Left renal cortex interstitium (tissue), 4 donors: ENCODE data around the gene USP35. TPM values are rescaled to one million over a fixed set of nuclear protein-coding genes. Genes with fewer than 3 reads are reported as not detected.

Source experiments
- DNase-seq, 4 donors: peaks; one replicate each; pipeline ENCODE4 v3.0.0-alpha.2; 2013; ENCODE audit warnings: low read depth in 4 of 4, low spot score in 2 of 4, missing footprints in 1 of 4
- polyA plus RNA-seq, 4 donors: library from polyadenylated mRNA; unstranded; fragments of 120-200 nt; gene quantifications; one replicate each; pipeline ENCODE4 v1.2.1, GENCODE V29; 2013; ENCODE audit not compliant: insufficient read length in 4 of 4

USP35 gene
- polyA plus RNA-seq, 4 donors = 4.3 to 8.2 (median 5.8) TPM

- no peak for DNase-seq
These were observed 71.2 kb downstream of the USP35 start for GRCh38 chr11:78259777-78260487.

GRCh38 chr11:78261367-78261766 is 72.6 kb downstream of the USP35 start:
- DNase-seq = no peak

GRCh38 chr11:78261828-78262227 is 73.1 kb downstream of the USP35 start:
- no peak for DNase-seq

GRCh38 chr11:78262238-78262637 is 73.5 kb downstream of the USP35 start:
- no peak for DNase-seq

- peak in 2 of 4 donors; percentile 31 to 32 for DNase-seq
These were observed 74.0 kb downstream of the USP35 start for GRCh38 chr11:78262691-78263090.

Other genes with a start within 250 kb of the USP35 start
- gene INTS4, start 194.3 kb upstream of the USP35 start, polyA plus RNA-seq = 10 to 100 TPM; 39.9 to 46.9 (median 44.3) TPM
- 10 to 100 TPM; 11.7 to 16.9 (median 13.3) TPM for gene KCTD14, start 165.6 kb upstream of the USP35 start, polyA plus RNA-seq
- under 1 TPM in 3 of 4 donors, not detected in 1; 0.34 to 0.46 (median 0.43) TPM for gene THRSP, start 125.1 kb upstream of the USP35 start, polyA plus RNA-seq
- gene NDUFC2, start 109.1 kb upstream of the USP35 start, polyA plus RNA-seq = 100 to 1,000 TPM; 143 to 218 (median 152) TPM
- gene ALG8, start 49.3 kb upstream of the USP35 start, polyA plus RNA-seq = 10 to 100 TPM; 57.5 to 61.1 (median 58.9) TPM
- gene KCTD21, start 293 bp upstream of the USP35 start, polyA plus RNA-seq = 1 to 10 TPM; 8.3 to 9.9 (median 9.1) TPM
- gene GAB2, start 228.9 kb downstream of the USP35 start, polyA plus RNA-seq = 10 to 100 TPM; 17.0 to 19.1 (median 18.7) TPM